K562 (cell line): ENCODE measurements around the gene ACSL6. TPM values are rescaled to one million over a fixed set of nuclear protein-coding genes. Genes with fewer than 3 reads are reported as not detected.

Experiments
- ATAC-seq: fragments of 200-7000 bp; cut with Tn5 transposase; 3 replicates; pipeline ENCODE4 v1.9.1; 2020; ENCODE audit warnings: moderate library complexity
- BruUV-seq: library from RNA; stranded (reverse); fragments of 400-500 nt; replicated peaks from 2 replicates; lab custom pipeline; 2021; lab: Mats Ljungman, UMichigan
- CTCF ChIA-PET: fragments of 300-600 bp; formaldehyde crosslinking; extraction: SDS; loops from one replicate; lab custom pipeline; 2021; ENCODE audit warnings: low intra/inter-chr PET ratio; lab: Yijun Ruan, JAX
- POLR2A ChIA-PET: fragments of 300-600, 350-650 bp; sonication (Branson Sonifier 250); formaldehyde crosslinking; extraction: SDS; loops from one replicate; lab custom pipeline; 2021; ENCODE audit warnings: antibody characterized with exemption, inconsistent platforms; lab: Yijun Ruan, JAX
- DNase-seq, 4 experiments: peaks; one replicate each; pipeline versions ENCODE4 v3.0.0 to v3.0.0-alpha.2; 2011 to 2018; ENCODE audit warnings: low spot score in 3 of 4, mixed read lengths in 3 of 4; ENCODE audit errors: extremely low read depth in 1 of 4
- FAIRE-seq: peaks from 2 replicates; lab custom pipeline; 2011; peaks lifted over from hg19 to GRCh38; lab: Jason Lieb, UNC
- H2AFZ ChIP-seq: 2 replicates; pipeline ENCODE4 v1.6.0; 2011; ENCODE audit warnings: low read depth, low read length, control low read depth, inconsistent platforms
- H3K27ac ChIP-seq: fragments of 200-600 bp; 3 replicates; pipeline ENCODE4 v1.8.0; 2011; ENCODE audit warnings: low read depth, mild to moderate bottlenecking, control low read depth, inconsistent platforms, low read length, moderate library complexity, mixed read lengths; ENCODE audit errors: extremely low read depth
- H3K27me3 ChIP-seq, 2 experiments: fragments of 300-600 bp in 1 of 2; 2 replicates in 1 of 2; 3 replicates in 1 of 2; pipeline versions ENCODE4 v1.6.0 to v1.8.0; 2011; ENCODE audit warnings: inconsistent platforms in 2 of 2, low read length in 2 of 2, mild to moderate bottlenecking in 1 of 2, mixed read lengths in 1 of 2, moderate library complexity in 1 of 2; ENCODE audit not compliant: control insufficient read depth in 2 of 2, insufficient read depth in 2 of 2
- H3K36me3 ChIP-seq: fragments of 300-600 bp; 3 replicates; pipeline ENCODE4 v1.8.0; 2011; ENCODE audit warnings: mild to moderate bottlenecking, low read length, inconsistent platforms; ENCODE audit not compliant: control insufficient read depth, insufficient read depth
- H3K4me1 ChIP-seq, 2 experiments: fragments of 200-600 bp in 1 of 2; replicated peaks in 1 of 2; 2 replicates in 1 of 2; 3 replicates in 1 of 2; pipeline versions ENCODE4 v1.5.1 to v1.8.0; 2011; ENCODE audit warnings: inconsistent platforms in 2 of 2, low read length in 2 of 2, mild to moderate bottlenecking in 1 of 2, mixed read lengths in 1 of 2, moderate library complexity in 1 of 2; ENCODE audit not compliant: control insufficient read depth in 2 of 2, insufficient read depth in 2 of 2
- H3K4me2 ChIP-seq: 2 replicates; pipeline ENCODE4 v1.6.1; 2011; ENCODE audit warnings: low read length, control low read depth, inconsistent platforms, mixed read lengths; ENCODE audit not compliant: insufficient read depth
- H3K4me3 ChIP-seq: fragments of 200-600 bp; sonication (generic), shearing (Covaris generic); 2 replicates; pipeline ENCODE4 v1.5.1; 2016; ENCODE audit warnings: control low read depth, inconsistent platforms
- H3K79me2 ChIP-seq: fragments of 200-600 bp; 3 replicates; pipeline ENCODE4 v1.8.0; 2011; ENCODE audit warnings: low read length, inconsistent platforms; ENCODE audit not compliant: control insufficient read depth, insufficient read depth
- H3K9ac ChIP-seq, 2 experiments: 2 replicates each; pipeline versions ENCODE4 v1.6.0 to v1.6.1; 2011; ENCODE audit warnings: low read depth in 2 of 2, low read length in 2 of 2, control low read depth in 1 of 2, inconsistent platforms in 1 of 2, mild to moderate bottlenecking in 1 of 2, mixed read lengths in 1 of 2; ENCODE audit not compliant: insufficient read depth in 1 of 2
- H3K9me1 ChIP-seq: one replicate; pipeline ENCODE4 v1.6.0; 2011; ENCODE audit warnings: inconsistent platforms, mild to moderate bottlenecking, low read length, moderate library complexity; ENCODE audit not compliant: control insufficient read depth, insufficient read depth
- H3K9me3 ChIP-seq: replicated peaks from 2 replicates; pipeline ENCODE4 v1.5.1; 2011; ENCODE audit warnings: low read depth, low read length, inconsistent platforms; ENCODE audit not compliant: control insufficient read depth, insufficient read depth
- H4K20me1 ChIP-seq: replicated peaks from 2 replicates; pipeline ENCODE4 v1.6.1; 2011; ENCODE audit warnings: low read length, inconsistent platforms, mixed read lengths; ENCODE audit not compliant: control insufficient read depth, insufficient read depth
- CHD4 ChIP-seq: fragments of 200-600 bp; sonication (generic); IDR thresholded peaks from 3 replicates; pipeline ENCODE4 v1.6.1; 2012; ENCODE audit warnings: low read depth, mild to moderate bottlenecking, mixed read lengths, low read length, inconsistent platforms; ENCODE audit not compliant: insufficient read depth, insufficient replicate concordance, poor library complexity, severe bottlenecking
- HNRNPK ChIP-seq: fragments of 200-400 bp; formaldehyde crosslinking; IDR thresholded peaks from one replicate; pipeline ENCODE4 v1.6.1; 2018; ENCODE audit warnings: mild to moderate bottlenecking, low read depth, low read length; ENCODE audit not compliant: poor library complexity, severe bottlenecking
- MTF1 ChIP-seq: fragments of 250-450 bp; sonication (Bioruptor Pico); IDR thresholded peaks from 2 replicates; pipeline ENCODE4 v1.9.0; 2021; ENCODE audit warnings: moderate library complexity, mild to moderate bottlenecking, inconsistent platforms, borderline replicate concordance
- MXD1 ChIP-seq: fragments of 250-450 bp; sonication (Bioruptor Pico); IDR thresholded peaks from 2 replicates; pipeline ENCODE4 v1.8.0; 2021; ENCODE audit warnings: borderline replicate concordance, mild to moderate bottlenecking, moderate library complexity; ENCODE audit not compliant: poor library complexity, severe bottlenecking
- PHB2 ChIP-seq: fragments of 450-650 bp; IDR thresholded peaks from 2 replicates; pipeline ENCODE4 v1.6.1; 2017; ENCODE audit warnings: low read depth
- RERE ChIP-seq: sonication (generic); formaldehyde crosslinking; IDR thresholded peaks from 2 replicates; pipeline ENCODE4 v1.8.0; 2023; ENCODE audit warnings: missing genetic modification reagents, mild to moderate bottlenecking, borderline replicate concordance
- ZBTB1 ChIP-seq: sonication (generic); formaldehyde crosslinking; IDR thresholded peaks from 2 replicates; pipeline ENCODE4 v1.8.1; 2023; ENCODE audit warnings: missing genetic modification reagents, low read depth, mild to moderate bottlenecking, borderline replicate concordance
- ZNF57 ChIP-seq: fragments of 450-650 bp; formaldehyde crosslinking; IDR thresholded peaks from 2 replicates; pipeline ENCODE4 v1.4.0; 2020; ENCODE audit warnings: mild to moderate bottlenecking, moderate library complexity
- WGBS: fragments of 100-300 bp; shearing (Covaris generic); methylation state at CpG from one replicate; pipeline ENCODE4 v1.1.6; 2016; ENCODE audit warnings: low coverage, mixed read lengths; ENCODE audit not compliant: insufficient coverage; ENCODE audit errors: missing lambda C conversion rate; 5-methylcytosine and 5-hydroxymethylcytosine counted together
- in situ Hi-C: fragments of 300-500 bp; cut with MboI; formaldehyde crosslinking; loops from 4 replicates; pipeline ENCODE4 v1.15.0; 2018; ENCODE audit warnings: inconsistent platforms, mixed read lengths
- intact Hi-C: fragments of 100-400 bp; cut with micrococcal nuclease; formaldehyde crosslinking; loops from 2 replicates; pipeline ENCODE4 v1.14.2; 2022
- polyA plus RNA-seq, 8 experiments: library from polyadenylated mRNA; depleted of rRNA in 4 of 8; stranded (reverse) in 5 of 8; unstranded in 3 of 8; fragments of >200 nt; fragmentation: Nextera tagmentation in 2 of 8; fragmentation: Illumina TruSeq in 1 of 8; extraction: Ambion mirVana in 2 of 8; extraction: Trizol in 1 of 8; gene quantifications; 2 replicates each; pipeline versions ENCODE4 v1.2.1 to v1.2.3, GENCODE V29; 2011 to 2014; ENCODE audit warnings: inconsistent platforms in 1 of 8, missing spikeins in 1 of 8
- total RNA-seq, 7 experiments: library from RNA; depleted of rRNA in 6 of 7; stranded (reverse); fragments of >200 nt in 6 of 7; fragmentation: Illumina TruSeq in 2 of 7; extraction: Trizol in 2 of 7; gene quantifications; 2 replicates each; pipeline versions ENCODE4 v1.2.1 to v1.2.3, GENCODE V29; 2011 to 2021; ENCODE audit warnings: low replicate concordance in 1 of 7
- TF ChIP-seq, protein P1 (sequence below): fragments of 250-450 bp; sonication (Bioruptor Pico); IDR thresholded peaks from 2 replicates; pipeline ENCODE4 v1.5.0; 2020; ENCODE audit warnings: mild to moderate bottlenecking, borderline replicate concordance
- TF ChIP-seq, protein P2 (sequence below): fragments of 250-450 bp; sonication (Bioruptor Pico); IDR thresholded peaks from 2 replicates; pipeline ENCODE4 v1.6.1; 2021; ENCODE audit warnings: mild to moderate bottlenecking

ACSL6 gene
- total and polyA plus RNA-seq, 9 of the 15 experiments (the other 6 are each of a cell fraction or from before 2014, with no cell fraction given): 0.50 to 1.5 (median 0.69) TPM

- no peaks in the 10 kb centered on the region for H3K79me2 ChIP-seq
- no peaks in the 10 kb centered on the region for H3K36me3 ChIP-seq
- H2AFZ ChIP-seq: no peak overlapping the region
- POLR2A ChIA-PET: interaction anchor here (1.3 kb wide), 1 partner anchor 15 kb away, joined by 8 read pairs; no protein-coding TSS in a partner anchor
- no peaks in the 10 kb centered on the region for H3K9me1 ChIP-seq
- no peak overlapping the region for H3K4me3 ChIP-seq
- intact Hi-C loops: no loop called here
- H3K4me2 ChIP-seq: no peak overlapping the region
- no peak for TF ChIP-seq CHD4
- no peak for TF ChIP-seq MXD1 (CRISPR knock-in tag)
- TF ChIP-seq, protein P1, sequence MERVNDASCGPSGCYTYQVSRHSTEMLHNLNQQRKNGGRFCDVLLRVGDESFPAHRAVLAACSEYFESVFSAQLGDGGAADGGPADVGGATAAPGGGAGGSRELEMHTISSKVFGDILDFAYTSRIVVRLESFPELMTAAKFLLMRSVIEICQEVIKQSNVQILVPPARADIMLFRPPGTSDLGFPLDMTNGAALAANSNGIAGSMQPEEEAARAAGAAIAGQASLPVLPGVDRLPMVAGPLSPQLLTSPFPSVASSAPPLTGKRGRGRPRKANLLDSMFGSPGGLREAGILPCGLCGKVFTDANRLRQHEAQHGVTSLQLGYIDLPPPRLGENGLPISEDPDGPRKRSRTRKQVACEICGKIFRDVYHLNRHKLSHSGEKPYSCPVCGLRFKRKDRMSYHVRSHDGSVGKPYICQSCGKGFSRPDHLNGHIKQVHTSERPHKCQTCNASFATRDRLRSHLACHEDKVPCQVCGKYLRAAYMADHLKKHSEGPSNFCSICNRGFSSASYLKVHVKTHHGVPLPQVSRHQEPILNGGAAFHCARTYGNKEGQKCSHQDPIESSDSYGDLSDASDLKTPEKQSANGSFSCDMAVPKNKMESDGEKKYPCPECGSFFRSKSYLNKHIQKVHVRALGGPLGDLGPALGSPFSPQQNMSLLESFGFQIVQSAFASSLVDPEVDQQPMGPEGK (CRISPR knock-in tag): no peak
- TF ChIP-seq, protein P2, sequence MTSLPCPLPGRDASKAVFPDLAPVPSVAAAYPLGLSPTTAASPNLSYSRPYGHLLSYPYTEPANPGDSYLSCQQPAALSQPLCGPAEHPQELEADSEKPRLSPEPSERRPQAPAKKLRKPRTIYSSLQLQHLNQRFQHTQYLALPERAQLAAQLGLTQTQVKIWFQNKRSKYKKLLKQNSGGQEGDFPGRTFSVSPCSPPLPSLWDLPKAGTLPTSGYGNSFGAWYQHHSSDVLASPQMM: no peak
- TF ChIP-seq ZNF57: no peak
- TF ChIP-seq ZBTB1 (CRISPR knock-in tag): no peak
- TF ChIP-seq PHB2: no peak
- no peak for TF ChIP-seq MTF1 (CRISPR knock-in tag)
- TF ChIP-seq RERE (CRISPR knock-in tag): no peak
- TF ChIP-seq HNRNPK: no peak
- no peaks in the 10 kb centered on the region for H3K9me3 ChIP-seq
- H3K4me1 ChIP-seq: no peaks in the 10 kb centered on the region; a peak in 1 of 5 replicates
- H3K27ac ChIP-seq: no peak overlapping the region
- CTCF ChIA-PET: no interaction called here
- in situ Hi-C loops: no loop called here
- 5% methylated on average over 4 of the region's 4 CpGs for WGBS
- peaks cover 0 to 9% of the 10 kb centered on the region in 2 experiments; a peak in 1 of 5 replicates for H3K27me3 ChIP-seq
- DNase-seq (no peak), ATAC-seq (no peak), FAIRE-seq (peak; percentile 6)
- no peak overlapping the region for H3K9ac ChIP-seq
- no TSS peak for BruUV-seq
- no peaks in the 10 kb centered on the region for H4K20me1 ChIP-seq
Observed at GRCh38 chr5:131981516-131981915, 29.9 kb downstream of the ACSL6 start.
